Adrenal gland (tissue), 12 donors: ENCODE measurements around the gene MORN1. TPM values are rescaled to one million over a fixed set of nuclear protein-coding genes. Genes with fewer than 3 reads are reported as not detected.

Source experiments
- DNase-seq, 7 donors: peaks; one replicate each; pipeline ENCODE4 v3.0.0-alpha.2; 2019 to 2020
- H3K27ac ChIP-seq, 5 donors: fragments of 200-600 bp; sonication (generic) in 4 of 5; 1 replicate in 3 of 5; 2 replicates in 2 of 5; pipeline versions ENCODE4 v1.5.1 to v1.8.0; 2016 to 2020; ENCODE audit warnings: mild to moderate bottlenecking in 1 of 5
- H3K27me3 ChIP-seq: fragments of 200-600 bp; 2 replicates; pipeline ENCODE4 v1.8.0; 2021
- H3K36me3 ChIP-seq, 2 donors: fragments of 200-600 bp; replicated peaks in 1 of 2; 1 replicate in 1 of 2; 2 replicates in 1 of 2; pipeline versions ENCODE4 v1.5.1 to v1.8.0; 2018 to 2022
- H3K4me1 ChIP-seq, 2 donors: fragments of 200-600 bp; replicated peaks in 1 of 2; 1 replicate in 1 of 2; 2 replicates in 1 of 2; pipeline versions ENCODE4 v1.5.1 to v1.8.0; 2018 to 2021
- H3K4me3 ChIP-seq, 4 donors: fragments of 200-600 bp; sonication (generic) in 3 of 4; one replicate each; pipeline ENCODE4 v1.5.1; 2016 to 2018
- H3K9me3 ChIP-seq, 3 donors: fragments of 200-600 bp; sonication (generic) in 1 of 3; replicated peaks in 1 of 3; 1 replicate in 2 of 3; 2 replicates in 1 of 3; pipeline versions ENCODE4 v1.5.1 to v1.8.0; 2016 to 2021
- CTCF ChIP-seq, 6 experiments: fragments of 450-650 bp in 4 of 6; fragments of 200-600 bp in 2 of 6; sonication (generic) in 1 of 6; IDR thresholded peaks; 1 replicate in 5 of 6; 2 replicates in 1 of 6; pipeline versions ENCODE4 v1.5.1 to v1.8.0; 2016 to 2021; ENCODE audit warnings: antibody characterized with exemption in 6 of 6, mild to moderate bottlenecking in 2 of 6, moderate library complexity in 1 of 6
- POLR2A ChIP-seq, 2 donors: fragments of 450-650 bp; IDR thresholded peaks; one replicate each; pipeline ENCODE4 v1.6.1; 2017; ENCODE audit warnings: antibody characterized with exemption in 2 of 2, mild to moderate bottlenecking in 2 of 2, moderate library complexity in 1 of 2
- WGBS, 4 donors: extraction: QIAGEN DNeasy Blood & Tissue Kit in 2 of 4; methylation state at CpG; one replicate each; pipeline versions ENCODE4 v1.1.5 to v1.1.7; 2013 to 2017; 5-methylcytosine and 5-hydroxymethylcytosine counted together
- intact Hi-C, 2 donors: fragments of 100-400 bp; cut with DNase I; formaldehyde crosslinking; loops; one replicate each; pipeline versions ENCODE4 v1.14.1 to v1.15.0; 2022 to 2023
- polyA plus RNA-seq, 3 donors: library from polyadenylated mRNA; stranded (reverse); fragments of 200-250 nt in 2 of 3; fragments of 350-450 nt in 1 of 3; fragmentation: Illumina TruSeq in 1 of 3; extraction: RNeasy Lipid Tissue Mini Kit (QIAGEN cat#74804) in 1 of 3; gene quantifications; one replicate each; pipeline ENCODE4 v1.2.3, GENCODE V29; 2013 to 2014
- total RNA-seq, 9 donors: library from RNA; depleted of rRNA in 4 of 9; stranded (reverse); fragments of >200 nt in 4 of 9; fragments of 120-200 nt in 1 of 9; fragmentation: NEBNext Ultra II Directional in 1 of 9; extraction: Animal tissue kit (Norgen Biotek cat#: 25700) in 1 of 9; gene quantifications; one replicate each; pipeline versions ENCODE4 v1.1.0 to v1.2.4, GENCODE V29; 2013 to 2023
- donor health status: healthy with polysubstance abuse.
- donor health status: Bipolar disorder and iron deficiency.
- donor health status: DM: yes; HTN: yes; CAD: no.
- donor health status: DM: no; HTN: no; CAD: no.
- donor health status: DM: no; HTN: no; CAD: no.
- donor health status: DM: yes; HTN: yes; CAD: no.

The MORN1 gene
- total and polyA plus RNA-seq, 12 donors, result 1.8 to 14.1 (median 8.7) TPM

GRCh38 chr1:2435091-2435490, 43.7 kb upstream of the MORN1 start:
- peaks cover 16% of the 10 kb centered on the region for H3K27me3 ChIP-seq
- WGBS, 4 donors, result 41 to 60% (median 57%) methylated on average over 7 to 9 of the region's 9 CpGs

GRCh38 chr1:2433936-2434655, 42.7 kb upstream of the MORN1 start:
- Histone ChIP-seq H3K27ac (no peak overlapping the region), H3K36me3 (no peaks in the 10 kb centered on the region), H3K4me3 (no peak overlapping the region), H3K4me1 (no peaks in the 10 kb centered on the region), H3K27me3 (peaks cover 14% of the 10 kb centered on the region), H3K9me3 (no peaks in the 10 kb centered on the region)
- intact Hi-C loops, result no loop called here
- TF ChIP-seq POLR2A (IDR thresholded peaks at IDR 0.05), result no peak
- TF ChIP-seq CTCF (IDR thresholded peaks at IDR 0.05), result no peak
- no peak for DNase-seq
- WGBS, 4 donors, result 46 to 58% (median 54%) methylated on average over 14 to 34 of the region's 34 CpGs

More at GRCh38 chr1:2435091-2435490, 43.7 kb upstream of the MORN1 start:
- H3K9me3 ChIP-seq, result no peaks in the 10 kb centered on the region
- H3K27ac ChIP-seq, result no peak overlapping the region
- no peaks in the 10 kb centered on the region for H3K4me1 ChIP-seq
- TF ChIP-seq CTCF (IDR thresholded peaks at IDR 0.05) (no peak), POLR2A (IDR thresholded peaks at IDR 0.05) (no peak)
- intact Hi-C loops, result loop anchor here in 1 of 2 donors (5.0 kb wide), 1 partner anchor 52 kb away; no protein-coding TSS in a partner anchor
- H3K36me3 ChIP-seq, result no peaks in the 10 kb centered on the region
- H3K4me3 ChIP-seq, result no peak overlapping the region
- no peak for DNase-seq

GRCh38 chr1:2433196-2433595, 41.8 kb upstream of the MORN1 start:
- DNase-seq, result no peak
- no peaks in the 10 kb centered on the region for H3K4me1 ChIP-seq
- peaks cover 14% of the 10 kb centered on the region for H3K27me3 ChIP-seq
- intact Hi-C loops, result no loop called here
- WGBS, 4 donors, result 67 to 72% (median 71%) methylated on average over 6 to 13 of the region's 13 CpGs
- no peaks in the 10 kb centered on the region for H3K36me3 ChIP-seq
- H3K4me3 ChIP-seq, result no peak overlapping the region
- no peak for TF ChIP-seq POLR2A (IDR thresholded peaks at IDR 0.05)
- TF ChIP-seq CTCF (IDR thresholded peaks at IDR 0.05), result no peak
- H3K27ac ChIP-seq, result no peak overlapping the region
- no peaks in the 10 kb centered on the region for H3K9me3 ChIP-seq

GRCh38 chr1:2432441-2432844, 41.1 kb upstream of the MORN1 start:
- no peak for DNase-seq
- intact Hi-C loops, result no loop called here
- no peak overlapping the region for H3K4me3 ChIP-seq
- WGBS, 4 donors, result 5 to 40% (median 30%) methylated on average over 1 to 16 of the region's 16 CpGs
- H3K9me3 ChIP-seq, result no peaks in the 10 kb centered on the region
- no peaks in the 10 kb centered on the region for H3K4me1 ChIP-seq
- TF ChIP-seq POLR2A (IDR thresholded peaks at IDR 0.05), result no peak
- TF ChIP-seq CTCF (IDR thresholded peaks at IDR 0.05), result no peak
- H3K27me3 ChIP-seq, result peaks cover 15% of the 10 kb centered on the region
- no peaks in the 10 kb centered on the region for H3K36me3 ChIP-seq
- H3K27ac ChIP-seq, result no peak overlapping the region
